Measurements from ENCODE around the gene PNMA8A. TPM values are rescaled to one million over a fixed set of nuclear protein-coding genes. Genes with fewer than 3 reads are reported as not detected.

Gene PNMA8A
- total and polyA plus RNA-seq, 2 of the 13 experiments (the other 11 are each of a cell fraction or from before 2014, with no cell fraction given) = 0.13 to 0.51 TPM

- no peaks in the 10 kb centered on the region for H4K20me1 ChIP-seq (ENCODE audit: insufficient read depth, low read length)
- H3K4me2 ChIP-seq (ENCODE audit: low read depth, low read length) = no peak overlapping the region
- no peak overlapping the region for H3K9ac ChIP-seq (ENCODE audit: insufficient read depth, low read depth, low read length)
- in situ Hi-C loops (cut with HindIII; ENCODE audit: extremely low pct_ligation_motif_present, low pct_unique_long_range_greater_than_20kb) (no loop called here), intact Hi-C loops (cut with micrococcal nuclease; ENCODE audit: unreplicated experiment) (no loop called here)
- TF ChIP-seq SOX6 (IDR thresholded peaks at IDR 0.05) (no peak), SOX6 (CRISPR knock-in tag; IDR thresholded peaks at IDR 0.05) (no peak), YEATS2 (CRISPR knock-in tag; IDR thresholded peaks at IDR 0.05; ENCODE audit: borderline replicate concordance) (no peak)
- H3K27ac ChIP-seq (ENCODE audit: extremely low read length, insufficient read depth, low read length) = no peak overlapping the region
- no TSS peak for BruUV-seq (replicated peaks)
- ChIA-PET POLR2A (no interaction called here), CTCF (ENCODE audit: low intra/inter-chr PET ratio, low total read pairs) (no interaction called here)
- no peak overlapping the region for H2AFZ ChIP-seq (ENCODE audit: low read length)
- no peaks in the 10 kb centered on the region for H3K27me3 ChIP-seq (ENCODE audit: control insufficient read depth in 1 of 2, insufficient read depth in 2 of 2, low read length in 2 of 2)
- 54% methylated on average over 5 of the region's 7 CpGs for WGBS (ENCODE audit: low lambda C conversion rate)
- H3K4me3 ChIP-seq (replicated peaks in 1 of 3; ENCODE audit: insufficient read depth in 1 of 3, low read depth in 2 of 3, low read length in 3 of 3) = no peak overlapping the region
- H3K9me3 ChIP-seq (ENCODE audit: low read length) = no peaks in the 10 kb centered on the region
- FAIRE-seq (no peak), DNase-seq (ENCODE audit: low spot score) (no peak), ATAC-seq (no peak)
- H3K79me2 ChIP-seq (ENCODE audit: insufficient read depth, low read length) = no peaks in the 10 kb centered on the region
- no peaks in the 10 kb centered on the region for H3K4me1 ChIP-seq (ENCODE audit: insufficient read depth, low read length)
- H3K36me3 ChIP-seq (replicated peaks in 1 of 2; ENCODE audit: control insufficient read depth in 1 of 2, insufficient read depth in 2 of 2, low read length in 2 of 2) = no peaks in the 10 kb centered on the region
These were observed 22.1 kb downstream of the PNMA8A start for GRCh38 chr19:46449228-46449627.

- no peak for ATAC-seq
- Histone ChIP-seq H3K79me2 (ENCODE audit: insufficient read depth, low read length) (no peaks in the 10 kb centered on the region), H2AFZ (ENCODE audit: low read length) (no peak overlapping the region), H3K4me1 (ENCODE audit: insufficient read depth, low read length) (no peaks in the 10 kb centered on the region), H3K9me3 (ENCODE audit: low read length) (no peaks in the 10 kb centered on the region), H3K9ac (ENCODE audit: insufficient read depth, low read depth, low read length) (no peak overlapping the region), H3K27me3 (ENCODE audit: control insufficient read depth in 1 of 2, insufficient read depth in 2 of 2, low read length in 2 of 2) (no peaks in the 10 kb centered on the region), H4K20me1 (ENCODE audit: insufficient read depth, low read length) (no peaks in the 10 kb centered on the region), H3K27ac (ENCODE audit: extremely low read length, insufficient read depth, low read length) (no peak overlapping the region), H3K4me3 (replicated peaks in 1 of 3; ENCODE audit: insufficient read depth in 1 of 3, low read depth in 2 of 3, low read length in 3 of 3) (no peak overlapping the region), H3K4me2 (ENCODE audit: low read depth, low read length) (no peak overlapping the region), H3K36me3 (replicated peaks in 1 of 2; ENCODE audit: control insufficient read depth in 1 of 2, insufficient read depth in 2 of 2, low read length in 2 of 2) (no peaks in the 10 kb centered on the region)
- no peak for FAIRE-seq
- TF ChIP-seq ZBTB25 (CRISPR knock-in tag; IDR thresholded peaks at IDR 0.05) = no peak
- TF ChIP-seq MTF2 (CRISPR knock-in tag; IDR thresholded peaks at IDR 0.05; ENCODE audit: borderline replicate concordance) = no peak
- TF ChIP-seq SP1 (IDR thresholded peaks at IDR 0.05) = no peak
- TF ChIP-seq SP1 (CRISPR knock-in tag; IDR thresholded peaks at IDR 0.05) = no peak
- TF ChIP-seq TOE1 (CRISPR knock-in tag; IDR thresholded peaks at IDR 0.05) = no peak
- no TSS peak for BruUV-seq (replicated peaks)
- 45% methylated on average over 10 of the region's 10 CpGs for WGBS (ENCODE audit: low lambda C conversion rate)
- ChIA-PET CTCF (ENCODE audit: low intra/inter-chr PET ratio, low total read pairs) (no interaction called here), POLR2A (no interaction called here)
- intact Hi-C loops (cut with micrococcal nuclease; ENCODE audit: unreplicated experiment) (no loop called here), in situ Hi-C loops (cut with HindIII; ENCODE audit: extremely low pct_ligation_motif_present, low pct_unique_long_range_greater_than_20kb) (no loop called here)
- no peak for DNase-seq (ENCODE audit: low spot score)
These were observed 22.8 kb downstream of the PNMA8A start for GRCh38 chr19:46448601-46449000.

Measured in HepG2 (cell line).